WERI-Rb-1 (cell line): Measurements from ENCODE around the gene PRSS33.

ENCODE experiments used
- DNase-seq: peaks from one replicate; pipeline ENCODE4 v3.0.0-alpha.2; 2020
- H3K27ac ChIP-seq: fragments of 250-450 bp; sonication (Bioruptor Pico); 2 replicates; pipeline ENCODE4 v1.5.1; 2020; ENCODE audit warnings: mild to moderate bottlenecking, moderate library complexity
- H3K27me3 ChIP-seq: fragments of 250-450 bp; sonication (Bioruptor Pico); 2 replicates; pipeline ENCODE4 v1.5.1; 2021; ENCODE audit warnings: mild to moderate bottlenecking, low read depth, moderate library complexity; ENCODE audit not compliant: insufficient read depth, severe bottlenecking
- H3K36me3 ChIP-seq: fragments of 250-450 bp; sonication (Bioruptor Pico); 2 replicates; pipeline ENCODE4 v1.5.1; 2020; ENCODE audit warnings: mild to moderate bottlenecking, moderate library complexity
- H3K4me3 ChIP-seq: 2 replicates; pipeline ENCODE4 v1.5.1; 2011; ENCODE audit warnings: low read depth, mild to moderate bottlenecking, control low read depth, low read length
- H3K9me3 ChIP-seq: fragments of 250-450 bp; sonication (Bioruptor Pico); 2 replicates; pipeline ENCODE4 v1.5.1; 2021; ENCODE audit warnings: mild to moderate bottlenecking, moderate library complexity; ENCODE audit not compliant: severe bottlenecking
- CTCF ChIP-seq: IDR thresholded peaks from 2 replicates; pipeline ENCODE4 v1.5.1; 2011; ENCODE audit warnings: low read depth, mild to moderate bottlenecking, control low read depth, inconsistent platforms, low read length

Gene PRSS33

GRCh38 chr16:2792940-2793339 lies 5.6 kb upstream of the PRSS33 start:
- no peak overlapping the region for H3K27ac ChIP-seq

GRCh38 chr16:2791174-2791573 lies 3.8 kb upstream of the PRSS33 start:
- TF ChIP-seq CTCF, result no peak
- DNase-seq, result no peak
- Histone ChIP-seq H3K36me3 (no peaks in the 10 kb centered on the region), H3K27ac (no peak overlapping the region), H3K27me3 (no peaks in the 10 kb centered on the region), H3K9me3 (no peaks in the 10 kb centered on the region), H3K4me3 (no peak overlapping the region)

More at GRCh38 chr16:2792940-2793339, 5.6 kb upstream of the PRSS33 start:
- no peak for TF ChIP-seq CTCF
- Histone ChIP-seq H3K9me3 (no peaks in the 10 kb centered on the region), H3K4me3 (no peak overlapping the region), H3K27me3 (no peaks in the 10 kb centered on the region), H3K36me3 (no peaks in the 10 kb centered on the region)
- DNase-seq, result no peak

GRCh38 chr16:2790631-2791030 lies 3.3 kb upstream of the PRSS33 start:
- Histone ChIP-seq H3K4me3 (no peak overlapping the region), H3K27me3 (no peaks in the 10 kb centered on the region), H3K9me3 (no peaks in the 10 kb centered on the region), H3K27ac (no peak overlapping the region), H3K36me3 (no peaks in the 10 kb centered on the region)
- peak; percentile 3 for DNase-seq
- no peak for TF ChIP-seq CTCF

GRCh38 chr16:2787961-2788360 lies 601 bp upstream of the PRSS33 start:
- Histone ChIP-seq H3K9me3 (no peaks in the 10 kb centered on the region), H3K4me3 (no peak overlapping the region), H3K27me3 (no peaks in the 10 kb centered on the region), H3K36me3 (no peaks in the 10 kb centered on the region), H3K27ac (no peak overlapping the region)
- no peak for TF ChIP-seq CTCF
- no peak for DNase-seq

- Histone ChIP-seq H3K4me3 (no peak overlapping the region), H3K27ac (no peak overlapping the region), H3K36me3 (no peaks in the 10 kb centered on the region), H3K9me3 (no peaks in the 10 kb centered on the region), H3K27me3 (no peaks in the 10 kb centered on the region)
- no peak for DNase-seq
- no peak for TF ChIP-seq CTCF
Measured at GRCh38 chr16:2786826-2787151, 571 bp downstream of the PRSS33 start.

- no peaks in the 10 kb centered on the region for H3K27me3 ChIP-seq
Measured at GRCh38 chr16:2786061-2786825, 1.1 kb downstream of the PRSS33 start.

More at GRCh38 chr16:2786061-2786825, 1.1 kb downstream of the PRSS33 start:
- Histone ChIP-seq H3K9me3 (no peaks in the 10 kb centered on the region), H3K27ac (no peak overlapping the region), H3K36me3 (no peaks in the 10 kb centered on the region), H3K4me3 (no peak overlapping the region)
- no peak for TF ChIP-seq CTCF
- no peak for DNase-seq
